HCT116 (cell line): Measurements from ENCODE around the gene CCDC174. TPM values are rescaled to one million over a fixed set of nuclear protein-coding genes. Genes with fewer than 3 reads are reported as not detected.

Experiments
- ATAC-seq: fragments of 200-7000 bp; cut with Tn5 transposase; 2 replicates; pipeline ENCODE4 v1.9.1; 2020; ENCODE audit warnings: mild to moderate bottlenecking, moderate library complexity
- BruUV-seq: library from RNA; stranded (reverse); fragments of 400-500 nt; replicated peaks from 2 replicates; lab custom pipeline; 2021; lab: Mats Ljungman, UMichigan
- CTCF ChIA-PET: fragments of 300-600 bp; sonication (Branson Sonifier 250); formaldehyde crosslinking; loops from one replicate; lab custom pipeline; 2021; ENCODE audit warnings: antibody characterized with exemption; lab: Charles Lee
- POLR2A ChIA-PET: fragments of 300-600, 350-600 bp; sonication (Branson Sonifier 250); formaldehyde crosslinking; loops from one replicate; lab custom pipeline; 2021; ENCODE audit warnings: antibody characterized with exemption; lab: Charles Lee
- RAD21 ChIA-PET, 2 experiments: fragments of 300-600 bp; sonication (Branson Sonifier 250); formaldehyde crosslinking; loops; one replicate each; lab custom pipeline; 2023; ENCODE audit warnings: low total read pairs in 2 of 2; ENCODE audit not compliant: uncharacterized antibody in 2 of 2, unreplicated experiment in 2 of 2, low non-redundant PET in 1 of 2; lab: Charles Lee
- DNase-seq: peaks from one replicate; pipeline ENCODE4 v3.0.0-alpha.2; 2010; ENCODE audit warnings: low read depth, low spot score
- H2AFZ ChIP-seq: fragments of 200-600 bp; shearing (Covaris generic), sonication (generic); 2 replicates; pipeline ENCODE4 v1.6.1; 2017; ENCODE audit warnings: low read depth, mixed run types, mixed read lengths, antibody characterized with exemption, low read length; ENCODE audit not compliant: poor library complexity, severe bottlenecking
- H3K27ac ChIP-seq: 2 replicates; pipeline ENCODE4 v1.5.1; 2012; ENCODE audit warnings: low read depth, low read length
- H3K27me3 ChIP-seq: fragments of 200-600 bp; sonication (generic); 2 replicates; pipeline ENCODE4 v1.6.1; 2016; ENCODE audit warnings: mixed run types, low read length, mixed read lengths; ENCODE audit not compliant: insufficient read depth
- H3K36me3 ChIP-seq, 2 experiments: fragments of 200-500 bp in 1 of 2; fragments of 200-600 bp in 1 of 2; sonication (Bioruptor generic) in 1 of 2; sonication (generic) in 1 of 2; 2 replicates each; pipeline versions ENCODE4 v1.5.1 to v1.6.1; 2014 to 2016; ENCODE audit warnings: low read length in 2 of 2, inconsistent platforms in 1 of 2, mixed read lengths in 1 of 2, mixed run types in 1 of 2; ENCODE audit not compliant: insufficient read depth in 2 of 2, control insufficient read depth in 1 of 2
- H3K4me1 ChIP-seq, 2 experiments: fragments of 200-600 bp in 1 of 2; sonication (generic) in 1 of 2; 2 replicates each; pipeline versions ENCODE4 v1.5.1 to v1.6.1; 2012 to 2017; ENCODE audit warnings: low read length in 2 of 2, inconsistent platforms in 1 of 2, mild to moderate bottlenecking in 1 of 2, mixed read lengths in 1 of 2, mixed run types in 1 of 2, moderate library complexity in 1 of 2; ENCODE audit not compliant: insufficient read depth in 2 of 2, control insufficient read depth in 1 of 2
- H3K4me2 ChIP-seq: fragments of 200-600 bp; sonication (generic); 2 replicates; pipeline ENCODE4 v1.6.1; 2017; ENCODE audit warnings: mixed run types, low read length, mixed read lengths
- H3K4me3 ChIP-seq, 2 experiments: fragments of 200-600 bp in 1 of 2; sonication (generic) in 1 of 2; replicated peaks in 1 of 2; 2 replicates each; pipeline ENCODE4 v1.5.1; 2011 to 2016; ENCODE audit warnings: low read length in 2 of 2, control low read depth in 1 of 2, low read depth in 1 of 2, mild to moderate bottlenecking in 1 of 2, mixed read lengths in 1 of 2, mixed run types in 1 of 2
- H3K79me2 ChIP-seq: fragments of 200-600 bp; sonication (generic); 2 replicates; pipeline ENCODE4 v1.6.1; 2017; ENCODE audit warnings: mild to moderate bottlenecking, mixed run types, low read length, moderate library complexity, mixed read lengths; ENCODE audit not compliant: insufficient read depth
- H3K9ac ChIP-seq: fragments of 200-600 bp; sonication (generic); 2 replicates; pipeline ENCODE4 v1.6.1; 2016; ENCODE audit warnings: low read length, mixed read lengths
- H3K9me2 ChIP-seq: fragments of 200-600 bp; sonication (generic), shearing (Covaris generic); 2 replicates; pipeline ENCODE4 v1.6.1; 2017; ENCODE audit warnings: mixed run types, mild to moderate bottlenecking, moderate library complexity; ENCODE audit not compliant: insufficient read depth
- H3K9me3 ChIP-seq, 2 experiments: fragments of 200-500 bp in 1 of 2; fragments of 200-600 bp in 1 of 2; sonication (Bioruptor generic) in 1 of 2; sonication (generic) in 1 of 2; 2 replicates each; pipeline ENCODE4 v1.6.1; 2014 to 2017; ENCODE audit warnings: low read length in 2 of 2, mixed read lengths in 2 of 2, inconsistent platforms in 1 of 2, low read depth in 1 of 2, mild to moderate bottlenecking in 1 of 2, mixed run types in 1 of 2, moderate library complexity in 1 of 2; ENCODE audit not compliant: control insufficient read depth in 1 of 2, insufficient read depth in 1 of 2
- H4K20me1 ChIP-seq: fragments of 200-600 bp; sonication (generic), shearing (Covaris generic); 2 replicates; pipeline ENCODE4 v1.6.1; 2017; ENCODE audit warnings: mixed run types, mild to moderate bottlenecking, moderate library complexity; ENCODE audit not compliant: insufficient read depth
- ATF3 ChIP-seq: IDR thresholded peaks from 2 replicates; pipeline ENCODE4 v1.6.1; 2012
- CBX3 ChIP-seq: IDR thresholded peaks from 2 replicates; pipeline ENCODE4 v1.6.1; 2012; ENCODE audit warnings: low read depth
- CEBPB ChIP-seq: IDR thresholded peaks from 2 replicates; pipeline ENCODE4 v1.6.1; 2012; ENCODE audit warnings: low read depth
- EGR1 ChIP-seq: IDR thresholded peaks from 2 replicates; pipeline ENCODE4 v1.6.1; 2012; ENCODE audit warnings: low read depth
- EZH2 ChIP-seq: fragments of 200-600 bp; sonication (generic); IDR thresholded peaks from 2 replicates; pipeline ENCODE4 v1.6.1; 2017; ENCODE audit warnings: antibody characterized with exemption, mixed run types
- EZH2phosphoT487 ChIP-seq: fragments of 200-600 bp; IDR thresholded peaks from 2 replicates; pipeline ENCODE4 v1.6.1; 2018; ENCODE audit warnings: antibody characterized with exemption, borderline replicate concordance
- FOSL1 ChIP-seq: IDR thresholded peaks from 2 replicates; pipeline ENCODE4 v1.6.1; 2012; ENCODE audit warnings: low read depth
- JUND ChIP-seq: IDR thresholded peaks from 2 replicates; pipeline ENCODE4 v1.6.1; 2012
- MAX ChIP-seq: IDR thresholded peaks from 2 replicates; pipeline ENCODE4 v1.6.1; 2012
- POLR2A ChIP-seq: IDR thresholded peaks from 2 replicates; pipeline ENCODE4 v1.7.0; 2011; ENCODE audit warnings: borderline replicate concordance; ENCODE audit not compliant: insufficient read depth, insufficient read length; ENCODE audit errors: extremely low read depth
- REST ChIP-seq: IDR thresholded peaks from 2 replicates; pipeline ENCODE4 v1.6.1; 2012; ENCODE audit warnings: low read depth
- SRF ChIP-seq: IDR thresholded peaks from 2 replicates; pipeline ENCODE4 v1.6.1; 2012; ENCODE audit warnings: low read depth
- YY1 ChIP-seq: IDR thresholded peaks from 2 replicates; pipeline ENCODE4 v1.6.1; 2011; ENCODE audit warnings: low read length, low read depth, moderate library complexity, mild to moderate bottlenecking; ENCODE audit not compliant: insufficient replicate concordance; ENCODE audit errors: extremely low read depth
- ZBTB33 ChIP-seq: IDR thresholded peaks from 2 replicates; pipeline ENCODE4 v1.6.1; 2011; ENCODE audit warnings: mild to moderate bottlenecking, low read length, moderate library complexity; ENCODE audit not compliant: insufficient replicate concordance; ENCODE audit errors: extremely low read depth
- ZNF274 ChIP-seq: fragments of 200-500 bp; sonication (Bioruptor generic); IDR thresholded peaks from 2 replicates; pipeline ENCODE4 v1.6.1; 2014; ENCODE audit warnings: mild to moderate bottlenecking, low read depth, low read length, inconsistent platforms
- intact Hi-C: fragments of 100-400 bp; cut with micrococcal nuclease; formaldehyde crosslinking; loops from 2 replicates; pipeline ENCODE4 v1.10.0; 2022
- total RNA-seq: library from RNA; stranded (reverse); gene quantifications from one replicate; pipeline ENCODE4 v1.2.1, GENCODE V29; 2021; ENCODE audit not compliant: unreplicated experiment

CCDC174 gene
- total RNA-seq, 1 experiment from 2014 or later, result 15.6 TPM

- ChIA-PET POLR2A (no interaction called here), RAD21 (no interaction called here), CTCF (no interaction called here)
- no peak for ATAC-seq
- no peak for DNase-seq
- peaks cover 28% of the 10 kb centered on the region for H3K79me2 ChIP-seq
- no peaks in the 10 kb centered on the region for H4K20me1 ChIP-seq
- H3K9me3 ChIP-seq, result no peaks in the 10 kb centered on the region
- peaks cover 3 to 16% of the 10 kb centered on the region in 2 experiments; a peak in 3 of 4 replicates for H3K4me1 ChIP-seq
- TF ChIP-seq CBX3 (no peak), EZH2phosphoT487 (no peak), FOSL1 (no peak), EGR1 (no peak), POLR2A (no peak), SRF (no peak), CEBPB (no peak), ATF3 (no peak), EZH2 (no peak), ZBTB33 (no peak), ZNF274 (no peak), JUND (no peak), MAX (no peak), YY1 (no peak), REST (no peak)
- no peak overlapping the region for H3K4me2 ChIP-seq
- H3K9ac ChIP-seq, result no peak overlapping the region
- no peak overlapping the region for H3K4me3 ChIP-seq
- H3K9me2 ChIP-seq, result no peaks in the 10 kb centered on the region
- peaks cover 2 to 3% of the 10 kb centered on the region in 2 experiments; a peak in 3 of 4 replicates for H3K36me3 ChIP-seq
- H2AFZ ChIP-seq, result no peak overlapping the region
- intact Hi-C loops, result no loop called here
- no peaks in the 10 kb centered on the region for H3K27me3 ChIP-seq
- BruUV-seq, result no TSS peak
- H3K27ac ChIP-seq, result no peak overlapping the region
These were observed 2.1 kb upstream of the CCDC174 start for GRCh38 chr3:14649466-14649865.
